Gastrocnemius medialis (tissue), 4 donors: ENCODE data around the gene ABI3BP. TPM values are rescaled to one million over a fixed set of nuclear protein-coding genes. Genes with fewer than 3 reads are reported as not detected.

ENCODE experiments used
- ATAC-seq, 2 donors: fragments of 150-250 bp; one replicate each; pipeline ENCODE4 v1.9.1; 2016
- DNase-seq, 2 donors: peaks; one replicate each; pipeline ENCODE4 v3.0.0-alpha.2; 2019
- H3K27ac ChIP-seq, 4 donors: fragments of 200-600 bp; sonication (generic); 1 replicate in 1 of 4; 2 replicates in 3 of 4; pipeline ENCODE4 v1.5.1; 2016 to 2018; ENCODE audit warnings: mild to moderate bottlenecking in 2 of 4, moderate library complexity in 1 of 4
- H3K27me3 ChIP-seq, 3 donors: fragments of 200-600 bp; sonication (generic) in 2 of 3; 1 replicate in 1 of 3; 2 replicates in 2 of 3; pipeline versions ENCODE4 v1.5.1 to v1.6.0; 2016 to 2019; ENCODE audit warnings: mild to moderate bottlenecking in 1 of 3, moderate library complexity in 1 of 3
- H3K36me3 ChIP-seq, 2 donors: fragments of 200-600 bp; sonication (generic) in 1 of 2; one replicate each; pipeline ENCODE4 v1.5.1; 2017 to 2018
- H3K4me1 ChIP-seq, 2 donors: fragments of 200-600 bp; sonication (generic) in 1 of 2; one replicate each; pipeline ENCODE4 v1.5.1; 2016 to 2017; ENCODE audit warnings: mild to moderate bottlenecking in 2 of 2
- H3K4me3 ChIP-seq, 4 donors: fragments of 200-600 bp; sonication (generic) in 3 of 4; 1 replicate in 1 of 4; 2 replicates in 3 of 4; pipeline ENCODE4 v1.5.1; 2016 to 2019; ENCODE audit warnings: mild to moderate bottlenecking in 2 of 4
- H3K9me3 ChIP-seq, 3 donors: fragments of 200-600 bp; sonication (generic) in 2 of 3; 1 replicate in 1 of 3; 2 replicates in 2 of 3; pipeline ENCODE4 v1.5.1; 2016 to 2019
- POLR2A ChIP-seq, 2 donors: fragments of 450-650 bp; IDR thresholded peaks; one replicate each; pipeline ENCODE4 v1.6.1; 2017; ENCODE audit warnings: antibody characterized with exemption in 2 of 2, mild to moderate bottlenecking in 2 of 2, moderate library complexity in 2 of 2
- in situ Hi-C, 4 donors: fragments of 200-750 bp; cut with MboI; loops; one replicate each; pipeline versions ENCODE4 v1.15.0 to v1.8.0; 2017; ENCODE audit warnings: low sequenced_read_pairs in 4 of 4
- intact Hi-C: fragments of 100-400 bp; cut with DNase I; formaldehyde crosslinking; loops from one replicate; pipeline ENCODE4 v1.15.1; 2023; ENCODE audit warnings: low total_unique reads
- total RNA-seq, 4 donors: library from RNA; depleted of rRNA; stranded (reverse); fragments of >200 nt; gene quantifications; one replicate each; pipeline versions ENCODE4 v1.1.0 to v1.2.3, GENCODE V29; 2016
- TF ChIP-seq, protein P1 (sequence below), 5 experiments: fragments of 450-650 bp in 3 of 5; fragments of 200-600 bp in 2 of 5; sonication (generic) in 2 of 5; IDR thresholded peaks in 4 of 5; conservative IDR thresholded peaks in 1 of 5; 1 replicate in 4 of 5; 2 replicates in 1 of 5; pipeline ENCODE4 v1.5.1; 2016 to 2019; ENCODE audit warnings: antibody characterized with exemption in 5 of 5, mild to moderate bottlenecking in 3 of 5, moderate library complexity in 3 of 5

ABI3BP gene
- total RNA-seq, 4 donors from 2014 or later: 15.3 to 21.8 (median 19.5) TPM

DNA sequence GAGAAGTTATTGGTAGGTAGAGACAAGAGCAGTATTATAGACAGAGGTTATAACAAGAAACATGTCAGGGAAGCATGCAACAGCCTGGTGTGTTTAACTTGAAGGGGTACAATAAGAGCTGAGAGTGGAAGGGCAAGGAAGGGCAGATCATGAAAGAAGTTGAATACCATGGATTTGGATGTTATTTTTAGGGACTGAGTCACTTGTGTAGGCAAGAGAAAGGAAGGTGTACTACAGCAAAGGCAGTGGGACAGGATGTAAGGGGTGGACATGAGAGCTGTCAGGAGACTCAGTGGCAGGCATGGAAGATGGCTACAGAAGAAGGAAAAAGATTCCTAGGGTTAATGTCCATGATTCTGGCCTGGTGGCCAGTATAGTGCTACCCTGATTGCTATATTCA is 217.6 kb downstream of the ABI3BP start:
- Histone ChIP-seq H3K4me1 (no peaks in the 10 kb centered on the region), H3K27me3 (no peaks in the 10 kb centered on the region), H3K27ac (no peak overlapping the region), H3K9me3 (no peaks in the 10 kb centered on the region), H3K36me3 (peaks cover 0 to 4% of the 10 kb centered on the region in 2 donors), H3K4me3 (no peak overlapping the region)
- TF ChIP-seq, protein P1, sequence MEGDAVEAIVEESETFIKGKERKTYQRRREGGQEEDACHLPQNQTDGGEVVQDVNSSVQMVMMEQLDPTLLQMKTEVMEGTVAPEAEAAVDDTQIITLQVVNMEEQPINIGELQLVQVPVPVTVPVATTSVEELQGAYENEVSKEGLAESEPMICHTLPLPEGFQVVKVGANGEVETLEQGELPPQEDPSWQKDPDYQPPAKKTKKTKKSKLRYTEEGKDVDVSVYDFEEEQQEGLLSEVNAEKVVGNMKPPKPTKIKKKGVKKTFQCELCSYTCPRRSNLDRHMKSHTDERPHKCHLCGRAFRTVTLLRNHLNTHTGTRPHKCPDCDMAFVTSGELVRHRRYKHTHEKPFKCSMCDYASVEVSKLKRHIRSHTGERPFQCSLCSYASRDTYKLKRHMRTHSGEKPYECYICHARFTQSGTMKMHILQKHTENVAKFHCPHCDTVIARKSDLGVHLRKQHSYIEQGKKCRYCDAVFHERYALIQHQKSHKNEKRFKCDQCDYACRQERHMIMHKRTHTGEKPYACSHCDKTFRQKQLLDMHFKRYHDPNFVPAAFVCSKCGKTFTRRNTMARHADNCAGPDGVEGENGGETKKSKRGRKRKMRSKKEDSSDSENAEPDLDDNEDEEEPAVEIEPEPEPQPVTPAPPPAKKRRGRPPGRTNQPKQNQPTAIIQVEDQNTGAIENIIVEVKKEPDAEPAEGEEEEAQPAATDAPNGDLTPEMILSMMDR (IDR thresholded peaks at IDR 0.05 in 4 of 5, conservative IDR thresholded peaks at IDR 0.05 in 1 of 5): no peak
- TF ChIP-seq POLR2A (IDR thresholded peaks at IDR 0.05): no peak
- in situ Hi-C loops (no loop called here), intact Hi-C loops (no loop called here)
- no peak for ATAC-seq
- DNase-seq: no peak

DNA sequence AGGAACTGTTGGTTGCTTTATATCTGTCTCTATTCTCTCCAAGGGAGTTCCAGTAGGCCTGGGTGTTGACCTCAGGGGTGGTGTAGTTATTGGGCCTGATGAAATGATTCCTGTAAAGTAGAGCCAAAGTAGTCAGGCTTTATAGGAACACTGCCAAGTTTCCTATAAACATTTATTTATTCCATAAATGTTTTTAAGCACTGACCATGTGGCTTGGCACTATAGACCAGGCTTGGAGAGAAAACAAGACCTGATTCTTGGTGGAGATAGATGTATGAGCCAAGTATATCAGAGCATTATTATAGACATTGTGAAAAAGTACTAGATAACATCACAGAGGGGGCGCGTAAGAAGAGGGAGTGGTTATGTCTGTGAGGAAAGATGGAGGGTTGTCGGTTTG is 218.0 kb downstream of the ABI3BP start:
- TF ChIP-seq, protein P1 (IDR thresholded peaks at IDR 0.05 in 4 of 5, conservative IDR thresholded peaks at IDR 0.05 in 1 of 5): no peak
- TF ChIP-seq POLR2A (IDR thresholded peaks at IDR 0.05): no peak
- H3K9me3 ChIP-seq: no peaks in the 10 kb centered on the region
- no peak overlapping the region for H3K27ac ChIP-seq
- intact Hi-C loops (no loop called here), in situ Hi-C loops (no loop called here)
- H3K4me3 ChIP-seq: no peak overlapping the region
- no peaks in the 10 kb centered on the region for H3K27me3 ChIP-seq
- no peak for ATAC-seq
- H3K36me3 ChIP-seq: peaks cover 0 to 4% of the 10 kb centered on the region in 2 donors
- DNase-seq: no peak
- no peaks in the 10 kb centered on the region for H3K4me1 ChIP-seq

DNA sequence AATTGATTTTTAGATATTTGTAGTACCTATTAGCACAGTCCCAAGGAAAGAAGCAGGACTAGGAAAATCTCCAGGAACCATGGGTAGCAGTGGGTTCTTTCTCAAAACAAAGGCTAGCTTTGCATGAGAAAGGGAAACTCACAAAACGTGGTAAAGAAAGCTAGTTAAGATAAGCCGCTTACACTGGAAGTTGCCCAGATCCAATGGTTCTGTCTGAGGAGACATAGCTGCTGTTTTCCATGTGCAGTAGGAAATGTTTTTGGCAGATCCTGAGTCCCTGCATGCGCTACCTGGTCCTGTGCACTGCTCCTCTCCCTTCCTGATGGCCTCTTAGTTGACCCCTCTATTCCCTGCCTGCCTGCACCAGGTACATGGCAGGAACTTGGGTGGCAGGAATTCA is 223.5 kb downstream of the ABI3BP start:
- no peak overlapping the region for H3K4me3 ChIP-seq
- no peaks in the 10 kb centered on the region for H3K9me3 ChIP-seq
- TF ChIP-seq, protein P1 (IDR thresholded peaks at IDR 0.05 in 4 of 5, conservative IDR thresholded peaks at IDR 0.05 in 1 of 5): no peak
- TF ChIP-seq POLR2A (IDR thresholded peaks at IDR 0.05): no peak
- intact Hi-C loops (no loop called here), in situ Hi-C loops (no loop called here)
- H3K4me1 ChIP-seq: no peaks in the 10 kb centered on the region
- ATAC-seq: no peak
- no peak overlapping the region for H3K27ac ChIP-seq
- peaks cover 0 to 4% of the 10 kb centered on the region in 2 donors for H3K36me3 ChIP-seq
- no peak for DNase-seq
- H3K27me3 ChIP-seq: no peaks in the 10 kb centered on the region

DNA sequence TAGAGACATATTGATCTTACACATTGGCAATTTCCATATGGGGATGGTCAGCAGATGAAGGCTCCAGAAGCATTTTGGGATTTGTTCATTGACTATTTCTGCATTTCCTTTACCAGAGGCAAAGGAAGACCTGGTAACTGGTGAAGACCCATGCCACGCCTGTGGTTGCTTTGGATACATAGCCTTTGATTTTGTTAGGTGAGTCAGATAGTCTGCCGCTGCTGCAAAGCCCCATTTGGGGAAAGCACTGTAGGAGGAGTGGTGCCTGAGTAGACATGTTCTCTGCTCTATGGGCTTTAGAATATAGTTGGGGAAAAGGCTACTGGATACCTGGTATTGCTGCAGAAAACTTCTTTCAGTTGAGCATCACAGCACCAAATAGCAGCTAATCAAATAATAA is 227.2 kb downstream of the ABI3BP start:
- in situ Hi-C loops (no loop called here), intact Hi-C loops (no loop called here)
- Histone ChIP-seq H3K4me1 (no peaks in the 10 kb centered on the region), H3K27ac (no peak overlapping the region), H3K9me3 (no peaks in the 10 kb centered on the region), H3K27me3 (no peaks in the 10 kb centered on the region), H3K36me3 (no peaks in the 10 kb centered on the region), H3K4me3 (no peak overlapping the region)
- ATAC-seq: no peak
- no peak for DNase-seq
- TF ChIP-seq POLR2A (IDR thresholded peaks at IDR 0.05): no peak
- TF ChIP-seq, protein P1 (IDR thresholded peaks at IDR 0.05 in 4 of 5, conservative IDR thresholded peaks at IDR 0.05 in 1 of 5): no peak

DNA sequence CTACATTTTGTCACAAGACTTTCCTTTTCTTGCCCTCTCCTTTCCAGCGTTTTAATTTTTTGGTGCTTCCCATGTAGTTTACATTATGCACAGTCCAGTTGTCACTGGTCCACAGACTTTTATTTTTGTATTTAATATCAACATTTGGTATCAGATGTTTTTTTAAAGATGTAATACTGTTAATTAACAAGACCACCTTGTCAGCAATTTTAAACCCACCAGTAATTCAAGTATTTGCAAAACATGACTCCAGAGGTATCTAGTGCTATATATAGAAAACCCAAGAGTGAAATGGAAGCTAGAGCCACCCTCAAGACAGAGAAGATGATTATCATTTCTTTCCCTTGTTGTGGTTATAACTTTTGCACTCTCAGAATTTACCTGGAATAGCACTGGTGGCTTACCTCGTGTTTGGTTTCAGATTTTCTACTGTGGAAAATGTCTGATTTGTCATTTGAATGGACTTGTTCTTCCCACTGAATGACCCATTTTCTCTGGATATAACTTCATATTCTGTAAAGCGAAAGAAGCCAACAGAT is 227.7 kb downstream of the ABI3BP start:
- H3K4me1 ChIP-seq: no peaks in the 10 kb centered on the region
- H3K27ac ChIP-seq: no peak overlapping the region
- H3K4me3 ChIP-seq: no peak overlapping the region
- no peaks in the 10 kb centered on the region for H3K9me3 ChIP-seq
- no peaks in the 10 kb centered on the region for H3K36me3 ChIP-seq
- intact Hi-C loops (no loop called here), in situ Hi-C loops (no loop called here)
- no peak for TF ChIP-seq POLR2A (IDR thresholded peaks at IDR 0.05)
- TF ChIP-seq, protein P1 (IDR thresholded peaks at IDR 0.05 in 4 of 5, conservative IDR thresholded peaks at IDR 0.05 in 1 of 5): no peak
- DNase-seq (no peak), ATAC-seq (no peak)
- no peaks in the 10 kb centered on the region for H3K27me3 ChIP-seq
